GM12878 (cell line): Measurements from ENCODE around the gene MARCHF4. TPM values are rescaled to one million over a fixed set of nuclear protein-coding genes. Genes with fewer than 3 reads are reported as not detected.

ENCODE experiments used
- ATAC-seq: fragments of 200-7000 bp; cut with Tn5 transposase; 3 replicates; pipeline ENCODE4 v1.9.1; 2020; ENCODE audit warnings: mild to moderate bottlenecking, moderate library complexity
- BruUV-seq: library from RNA; stranded (reverse); fragments of 400-500 nt; replicated peaks from 2 replicates; lab custom pipeline; 2021; lab: Mats Ljungman, UMichigan
- CTCF ChIA-PET: fragments of 300-600 bp; sonication (Branson Sonifier 250); formaldehyde crosslinking; extraction: SDS; loops from one replicate; lab custom pipeline; 2021; ENCODE audit warnings: inconsistent platforms; lab: Yijun Ruan, JAX
- POLR2A ChIA-PET: fragments of 350-600 bp; formaldehyde crosslinking; extraction: SDS; loops from one replicate; lab custom pipeline; 2021; ENCODE audit warnings: inconsistent platforms; lab: Charles Lee
- RAD21 ChIA-PET: fragments of 300-600 bp; sonication (Branson Sonifier 250); formaldehyde crosslinking; loops from one replicate; lab custom pipeline; 2023; ENCODE audit warnings: antibody characterized with exemption; ENCODE audit not compliant: unreplicated experiment; lab: Charles Lee
- SMC1A ChIA-PET: fragments of 300-600 bp; sonication (Branson Sonifier 250); formaldehyde crosslinking; loops from one replicate; lab custom pipeline; 2023; ENCODE audit not compliant: unreplicated experiment, uncharacterized antibody; lab: Charles Lee
- DNase-seq: peaks from one replicate; pipeline ENCODE4 v3.0.0-alpha.2; 2011; ENCODE audit warnings: low read depth, low spot score
- FAIRE-seq: peaks from 3 replicates; lab custom pipeline; 2011; peaks lifted over from hg19 to GRCh38; lab: Jason Lieb, UNC
- H2AFZ ChIP-seq: 2 replicates; pipeline ENCODE4 v1.6.0; 2011; ENCODE audit warnings: low read depth, low read length, control low read depth; ENCODE audit not compliant: control insufficient read depth
- H3K27ac ChIP-seq: 2 replicates; pipeline ENCODE4 v1.5.1; 2011; ENCODE audit warnings: control low read depth; ENCODE audit not compliant: control insufficient read depth, insufficient read depth
- H3K27me3 ChIP-seq, 2 experiments: replicated peaks in 1 of 2; 2 replicates each; pipeline versions ENCODE4 v1.6.0 to v1.6.1; 2011; ENCODE audit warnings: low read length in 1 of 2; ENCODE audit not compliant: control insufficient read depth in 2 of 2, insufficient read depth in 2 of 2
- H3K36me3 ChIP-seq, 2 experiments: 2 replicates each; pipeline ENCODE4 v1.5.1; 2011; ENCODE audit warnings: low read length in 1 of 2; ENCODE audit not compliant: control insufficient read depth in 2 of 2, insufficient read depth in 2 of 2
- H3K4me1 ChIP-seq: 2 replicates; pipeline ENCODE4 v1.6.1; 2011; ENCODE audit warnings: mild to moderate bottlenecking, low read length, moderate library complexity, mixed read lengths; ENCODE audit not compliant: control insufficient read depth, insufficient read depth
- H3K4me2 ChIP-seq: 2 replicates; pipeline ENCODE4 v1.6.0; 2011; ENCODE audit warnings: control low read depth; ENCODE audit not compliant: control insufficient read depth, insufficient read depth
- H3K4me3 ChIP-seq: fragments of 200-600 bp; sonication (generic); 2 replicates; pipeline ENCODE4 v1.5.1; 2016
- H3K79me2 ChIP-seq: 2 replicates; pipeline ENCODE4 v1.6.0; 2011; ENCODE audit warnings: low read length; ENCODE audit not compliant: control insufficient read depth, insufficient read depth
- H3K9ac ChIP-seq: 2 replicates; pipeline ENCODE4 v1.8.0; 2011; ENCODE audit warnings: low read length, control low read depth, mixed read lengths; ENCODE audit not compliant: control insufficient read depth, insufficient read depth
- H3K9me3 ChIP-seq: replicated peaks from 3 replicates; pipeline ENCODE4 v1.5.1; 2011; ENCODE audit warnings: mild to moderate bottlenecking, low read length; ENCODE audit not compliant: control insufficient read depth, insufficient read depth
- H4K20me1 ChIP-seq: 2 replicates; pipeline ENCODE4 v1.6.0; 2011; ENCODE audit not compliant: control insufficient read depth, insufficient read depth
- CBFB ChIP-seq: IDR thresholded peaks from 2 replicates; pipeline ENCODE4 v1.6.1; 2016; ENCODE audit warnings: antibody characterized with exemption, low read depth
- CBX3 ChIP-seq: fragments of 200-600 bp; sonication (generic); IDR thresholded peaks from 2 replicates; pipeline ENCODE4 v1.6.1; 2016; ENCODE audit warnings: low read depth, borderline replicate concordance
- DPF2 ChIP-seq: fragments of 450-650 bp; IDR thresholded peaks from 2 replicates; pipeline ENCODE4 v1.6.1; 2017; ENCODE audit warnings: mild to moderate bottlenecking
- EED ChIP-seq: sonication (generic); IDR thresholded peaks from 2 replicates; pipeline ENCODE4 v1.6.1; 2016; ENCODE audit warnings: antibody characterized with exemption, low read depth
- ESRRA ChIP-seq: IDR thresholded peaks from 2 replicates; pipeline ENCODE4 v1.6.1; 2012; ENCODE audit warnings: mild to moderate bottlenecking, low read length, improper control_type of control experiment
- IKZF1 ChIP-seq: fragments of 450-650 bp; conservative IDR thresholded peaks from 2 replicates; pipeline ENCODE4 v1.6.1; 2017; ENCODE audit warnings: antibody characterized with exemption, mild to moderate bottlenecking
- PAX8 ChIP-seq: fragments of 450-650 bp; IDR thresholded peaks from 2 replicates; pipeline ENCODE4 v1.6.1; 2017; ENCODE audit warnings: mild to moderate bottlenecking, moderate library complexity
- POLR2AphosphoS2 ChIP-seq: IDR thresholded peaks from 2 replicates; pipeline ENCODE4 v1.6.1; 2011; ENCODE audit warnings: low read depth, mild to moderate bottlenecking, low read length, improper control_type of control experiment, moderate library complexity
- PRDM15 ChIP-seq: fragments of 450-650 bp; formaldehyde crosslinking; IDR thresholded peaks from 2 replicates; pipeline ENCODE4 v1.4.0; 2020; ENCODE audit warnings: mild to moderate bottlenecking, moderate library complexity
- RAD51 ChIP-seq: fragments of 450-650 bp; IDR thresholded peaks from 2 replicates; pipeline ENCODE4 v1.6.1; 2016; ENCODE audit warnings: moderate library complexity, mild to moderate bottlenecking, inconsistent platforms
- RFX5 ChIP-seq: IDR thresholded peaks from 2 replicates; pipeline ENCODE4 v1.6.1; 2011; ENCODE audit warnings: low read depth, low read length, improper control_type of control experiment
- SKIL ChIP-seq: fragments of 450-650 bp; IDR thresholded peaks from 2 replicates; pipeline ENCODE4 v1.6.1; 2017; ENCODE audit warnings: mild to moderate bottlenecking, low read depth, inconsistent platforms; ENCODE audit not compliant: poor library complexity, severe bottlenecking
- SPI1 ChIP-seq: IDR thresholded peaks from 2 replicates; pipeline ENCODE4 v1.6.1; 2011; ENCODE audit warnings: low read depth, mild to moderate bottlenecking, low read length, moderate library complexity, borderline replicate concordance; ENCODE audit not compliant: insufficient read depth
- SREBF1 ChIP-seq: IDR thresholded peaks from 2 replicates; pipeline ENCODE4 v1.6.1; 2012; ENCODE audit warnings: mild to moderate bottlenecking, low read length
- SRF ChIP-seq, 2 experiments: IDR thresholded peaks; 2 replicates each; pipeline ENCODE4 v1.6.1; 2011; ENCODE audit warnings: low read depth in 2 of 2, low read length in 2 of 2, mild to moderate bottlenecking in 1 of 2, moderate library complexity in 1 of 2
- STAT3 ChIP-seq: IDR thresholded peaks from 2 replicates; pipeline ENCODE4 v1.6.1; 2011; ENCODE audit warnings: low read depth, low read length, improper control_type of control experiment
- TCF7 ChIP-seq: IDR thresholded peaks from 2 replicates; pipeline ENCODE4 v1.6.1; 2014; ENCODE audit warnings: antibody characterized with exemption, borderline replicate concordance
- WGBS: methylation state at CpG from one replicate; pipeline ENCODE4 v1.1.6; 2016; ENCODE audit warnings: low lambda C conversion rate; ENCODE audit not compliant: insufficient replicate concordance, insufficient coverage; ENCODE audit errors: missing lambda C conversion rate; 5-methylcytosine and 5-hydroxymethylcytosine counted together
- in situ Hi-C: fragments of 300-500 bp; cut with MboI; formaldehyde crosslinking; loops from 9 replicates; pipeline ENCODE4 v1.14.3; 2018; ENCODE audit warnings: mixed read lengths
- intact Hi-C: fragments of 100-400 bp; cut with micrococcal nuclease; formaldehyde crosslinking; loops from one replicate; pipeline ENCODE4 v1.14.2; 2022; ENCODE audit not compliant: unreplicated experiment
- polyA plus RNA-seq, 11 experiments: library from polyadenylated mRNA; depleted of rRNA in 4 of 11; unstranded in 6 of 11; stranded (reverse) in 5 of 11; fragments of >200 nt; fragmentation: Nextera tagmentation in 4 of 11; fragmentation: Illumina TruSeq in 1 of 11; extraction: Ambion mirVana in 4 of 11; extraction: Trizol in 1 of 11; gene quantifications; 1 replicate in 1 of 11; 2 replicates in 10 of 11; pipeline versions ENCODE4 v1.2.1 to v1.2.3, GENCODE V29; 2011 to 2016; ENCODE audit warnings: inconsistent platforms in 2 of 11, missing spikeins in 2 of 11, low read depth in 1 of 11
- total RNA-seq, 4 experiments: library from RNA; depleted of rRNA in 3 of 4; stranded (reverse); fragments of >200 nt in 3 of 4; fragmentation: Illumina TruSeq in 1 of 4; extraction: Trizol in 1 of 4; gene quantifications; 2 replicates each; pipeline versions ENCODE4 v1.2.1 to v1.2.3, GENCODE V29; 2013 to 2021

MARCHF4 gene
- total and polyA plus RNA-seq, 10 of the 15 experiments (the other 5 are each of a cell fraction or from before 2014, with no cell fraction given) = not detected

- intact Hi-C loops = no loop called here
- POLR2A ChIA-PET = no interaction called here
- no peaks in the 10 kb centered on the region; the same call in 1 of the 2 replicates for H3K4me1 ChIP-seq
Observed at GRCh38 chr2:216343221-216343980, 28.9 kb downstream of the MARCHF4 start.

More at GRCh38 chr2:216343221-216343980, 28.9 kb downstream of the MARCHF4 start:
- Histone ChIP-seq H4K20me1 (no peaks in the 10 kb centered on the region), H3K9me3 (no peaks in the 10 kb centered on the region), H3K27me3 (peaks cover 0 to 2% of the 10 kb centered on the region in 2 experiments; a peak in 1 of 4 replicates), H2AFZ (no peak overlapping the region), H3K9ac (no peak overlapping the region), H3K79me2 (no peaks in the 10 kb centered on the region), H3K4me3 (no peak overlapping the region), H3K4me2 (no peak overlapping the region), H3K27ac (no peak overlapping the region), H3K36me3 (no peaks in the 10 kb centered on the region)
- WGBS = 48% methylated on average over 7 of the region's 7 CpGs
- no TSS peak for BruUV-seq
- FAIRE-seq = no peak
- no peak for ATAC-seq
- ChIA-PET SMC1A (interaction anchor here (0.5 to 0.7 kb wide), 2 partner anchors 9 to 74 kb away, joined by 3 read pairs; no protein-coding TSS in a partner anchor), RAD21 (no interaction called here)
- DNase-seq = no peak
- in situ Hi-C loops = no loop called here
- TF ChIP-seq ESRRA (no peak), RAD51 (no peak), RFX5 (no peak), SRF (IDR thresholded peaks at IDR 0.05; ENCODE audit: low read depth in 2 of 2, low read length in 2 of 2) (no peak), CBFB (no peak), POLR2AphosphoS2 (no peak), PRDM15 (no peak), IKZF1 (no peak), SPI1 (no peak), CBX3 (no peak), DPF2 (no peak), SKIL (no peak), PAX8 (no peak), EED (no peak), STAT3 (no peak), SREBF1 (no peak), TCF7 (no peak)
- TF ChIP-seq, all 136 proteins: peak for 0
- CTCF ChIA-PET = interaction anchor here (1.1 to 1.2 kb wide), 3 partner anchors 13 to 432 kb away, joined by 3 read pairs; no protein-coding TSS in a partner anchor
